Endothelial cell of hepatic sinusoid (primary cell): ENCODE data around the gene CRTAP.
"Not testable (repeated sequence)": the region's sequence is repeated elsewhere in the genome, so short reads cannot be mapped to it uniquely, and the experiment has no call there.

Experiments
- in situ Hi-C: cut with HindIII; loops from 2 replicates; pipeline ENCODE4 v1.10.0; 2017; ENCODE audit warnings: low sequenced_read_pairs

The CRTAP gene

GRCh38 chr3:33113772-33114621 is at the start of gene CRTAP:
Gene CRTAP (plus strand): TSS chr3:33114014. CDS start chr3:33114078, 64 bp downstream.
- in situ Hi-C loops = no loop called here

GRCh38 chr3:33064929-33065328 is 48.9 kb upstream of the CRTAP start:
- in situ Hi-C loops = no loop called here

- in situ Hi-C loops = no loop called here
Measured at GRCh38 chr3:33067484-33067883, 46.3 kb upstream of the CRTAP start.

- in situ Hi-C loops = not testable (repeated sequence)
Measured at GRCh38 chr3:33069862-33070261, 44.0 kb upstream of the CRTAP start.

GRCh38 chr3:33071181-33071580 is 42.6 kb upstream of the CRTAP start:
- in situ Hi-C loops = no loop called here

GRCh38 chr3:33071946-33072345 is 41.9 kb upstream of the CRTAP start:
- in situ Hi-C loops = no loop called here

- in situ Hi-C loops = no loop called here
Measured at GRCh38 chr3:33074217-33075067, 39.4 kb upstream of the CRTAP start.

GRCh38 chr3:33075995-33076394 is 37.8 kb upstream of the CRTAP start:
- in situ Hi-C loops = no loop called here

- in situ Hi-C loops = no loop called here
Measured at GRCh38 chr3:33076952-33077351, 36.9 kb upstream of the CRTAP start.

- in situ Hi-C loops = no loop called here
Measured at GRCh38 chr3:33077976-33078375, 35.8 kb upstream of the CRTAP start.

- in situ Hi-C loops = not testable (repeated sequence)
Measured at GRCh38 chr3:33079813-33080212, 34.0 kb upstream of the CRTAP start.

GRCh38 chr3:33081812-33082211 is 32.0 kb upstream of the CRTAP start:
- in situ Hi-C loops = no loop called here

- in situ Hi-C loops = no loop called here
Measured at GRCh38 chr3:33083958-33084357, 29.9 kb upstream of the CRTAP start.

- in situ Hi-C loops = no loop called here
Measured at GRCh38 chr3:33088691-33089090, 25.1 kb upstream of the CRTAP start.

GRCh38 chr3:33089515-33089914 is 24.3 kb upstream of the CRTAP start:
- in situ Hi-C loops = no loop called here

- in situ Hi-C loops = no loop called here
Measured at GRCh38 chr3:33091746-33092145, 22.1 kb upstream of the CRTAP start.

- in situ Hi-C loops = no loop called here
Measured at GRCh38 chr3:33092496-33093254, 21.1 kb upstream of the CRTAP start.

GRCh38 chr3:33093847-33094246 is 20.0 kb upstream of the CRTAP start:
- in situ Hi-C loops = no loop called here

- in situ Hi-C loops = no loop called here
Measured at GRCh38 chr3:33095436-33095835, 18.4 kb upstream of the CRTAP start.

- in situ Hi-C loops = no loop called here
Measured at GRCh38 chr3:33096093-33096868, 17.5 kb upstream of the CRTAP start.
